ENCODE results near the gene CNIH2.

Gene CNIH2

GRCh38 chr11:66315498-66315885 lies 37.5 kb downstream of the CNIH2 start:
- Histone ChIP-seq H3K27ac (no peak overlapping the region), H3K4me1 (ENCODE audit: low read depth, poor library complexity, severe bottlenecking) (peaks cover 7% of the 10 kb centered on the region), H3K9ac (no peak overlapping the region), H2AFZ (ENCODE audit: low read depth) (no peak overlapping the region), H3K27me3 (ENCODE audit: insufficient read depth, low read depth) (peaks cover 2% of the 10 kb centered on the region; the same call in 1 of the 2 replicates), H3K79me2 (ENCODE audit: insufficient read depth, low read depth) (no peaks in the 10 kb centered on the region), H3K4me3 (IDR thresholded peaks at IDR 0.05; ENCODE audit: insufficient read depth, low read depth, low read length) (no peak overlapping the region), H4K20me1 (ENCODE audit: insufficient read depth) (no peaks in the 10 kb centered on the region), H3K4me2 (no peak overlapping the region), H3K36me3 (ENCODE audit: insufficient read depth) (no peaks in the 10 kb centered on the region)
- TF ChIP-seq CTCF (conservative IDR thresholded peaks at IDR 0.05; ENCODE audit: low read depth, low read length), result no peak

- Histone ChIP-seq H3K36me3 (ENCODE audit: insufficient read depth) (no peaks in the 10 kb centered on the region), H4K20me1 (ENCODE audit: insufficient read depth) (no peaks in the 10 kb centered on the region), H3K9ac (no peak overlapping the region), H3K4me3 (IDR thresholded peaks at IDR 0.05; ENCODE audit: insufficient read depth, low read depth, low read length) (no peak overlapping the region), H3K4me2 (no peak overlapping the region), H2AFZ (ENCODE audit: low read depth) (no peak overlapping the region), H3K27me3 (ENCODE audit: insufficient read depth, low read depth) (peaks cover 2% of the 10 kb centered on the region; the same call in 1 of the 2 replicates), H3K79me2 (ENCODE audit: insufficient read depth, low read depth) (no peaks in the 10 kb centered on the region), H3K4me1 (ENCODE audit: low read depth, poor library complexity, severe bottlenecking) (peaks cover 4% of the 10 kb centered on the region), H3K27ac (no peak overlapping the region)
- TF ChIP-seq CTCF (conservative IDR thresholded peaks at IDR 0.05; ENCODE audit: low read depth, low read length), result no peak
These were observed 38.2 kb downstream of the CNIH2 start for GRCh38 chr11:66315921-66316811.

GRCh38 chr11:66316849-66317251 lies 38.9 kb downstream of the CNIH2 start, which contains the start of gene CD248:
Gene CD248 (minus strand): TSS chr11:66317044. CDS start chr11:66317027, 17 bp downstream.
- H3K4me3 ChIP-seq (IDR thresholded peaks at IDR 0.05; ENCODE audit: insufficient read depth, low read depth, low read length), result no peak within 1 kb of the TSS
- no peak within 1 kb of the TSS for H3K4me2 ChIP-seq
- H2AFZ ChIP-seq (ENCODE audit: low read depth), result no peak within 1 kb of the TSS
- H3K4me1 ChIP-seq (ENCODE audit: low read depth, poor library complexity, severe bottlenecking), result peaks cover 4% of the 10 kb centered on the region
- H3K27ac ChIP-seq, result no peak within 1 kb of the TSS
- no peaks in the 10 kb centered on the region for H4K20me1 ChIP-seq (ENCODE audit: insufficient read depth)
- no peak within 1 kb of the TSS for H3K9ac ChIP-seq
- TF ChIP-seq CTCF (conservative IDR thresholded peaks at IDR 0.05; ENCODE audit: low read depth, low read length), result no peak
- no peaks in the 10 kb centered on the region for H3K79me2 ChIP-seq (ENCODE audit: insufficient read depth, low read depth)
- no peaks in the 10 kb centered on the region for H3K36me3 ChIP-seq (ENCODE audit: insufficient read depth)
- H3K27me3 ChIP-seq (ENCODE audit: insufficient read depth, low read depth), result peaks cover 2% of the 10 kb centered on the region; the same call in 1 of the 2 replicates

- H3K79me2 ChIP-seq (ENCODE audit: insufficient read depth, low read depth), result no peaks in the 10 kb centered on the region
- H2AFZ ChIP-seq (ENCODE audit: low read depth), result no peak overlapping the region
- no peak overlapping the region for H3K9ac ChIP-seq
- no peak overlapping the region for H3K4me3 ChIP-seq (IDR thresholded peaks at IDR 0.05; ENCODE audit: insufficient read depth, low read depth, low read length)
- H3K27ac ChIP-seq, result no peak overlapping the region
- H3K4me1 ChIP-seq (ENCODE audit: low read depth, poor library complexity, severe bottlenecking), result peaks cover 4% of the 10 kb centered on the region
- no peak overlapping the region for H3K4me2 ChIP-seq
- H3K36me3 ChIP-seq (ENCODE audit: insufficient read depth), result no peaks in the 10 kb centered on the region
- no peaks in the 10 kb centered on the region for H4K20me1 ChIP-seq (ENCODE audit: insufficient read depth)
- TF ChIP-seq CTCF (conservative IDR thresholded peaks at IDR 0.05; ENCODE audit: low read depth, low read length), result no peak
- H3K27me3 ChIP-seq (ENCODE audit: insufficient read depth, low read depth), result peaks cover 2% of the 10 kb centered on the region; the same call in 1 of the 2 replicates
These were observed 39.3 kb downstream of the CNIH2 start for GRCh38 chr11:66317322-66317722.

All from KMS-11 (cell line).